AG10803 (cell line): ENCODE data around the gene KDM2A.

Experiments used
- DNase-seq: peaks from one replicate; pipeline ENCODE4 v3.0.0; 2010; ENCODE audit warnings: low read depth
- H3K4me3 ChIP-seq: 2 replicates; pipeline ENCODE4 v1.5.1; 2011; ENCODE audit warnings: mild to moderate bottlenecking, low read length, control low read depth
- TF ChIP-seq, protein P1 (sequence below): conservative IDR thresholded peaks from 2 replicates; pipeline ENCODE4 v1.5.1; 2011; ENCODE audit warnings: mild to moderate bottlenecking, low read length, control low read depth, inconsistent platforms

Gene KDM2A

DNA sequence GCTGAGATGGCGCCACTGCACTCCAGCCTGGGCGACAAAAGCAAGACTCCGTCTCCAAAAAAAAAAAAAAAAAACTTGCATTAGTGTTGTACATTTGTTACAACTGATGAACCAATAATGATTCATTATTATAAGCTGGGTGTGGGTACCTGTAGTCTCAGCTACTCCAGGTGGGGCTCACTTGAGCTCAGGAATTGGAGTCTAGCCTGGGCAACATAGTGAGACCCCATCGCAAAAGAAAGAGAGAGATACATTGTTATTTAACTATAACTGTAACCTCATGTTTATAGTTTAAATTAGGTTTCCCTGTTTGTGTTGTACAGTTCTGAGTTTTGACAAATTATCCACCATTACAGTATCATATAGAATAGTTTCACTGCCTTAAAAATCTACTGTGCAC is 38.6 kb downstream of the KDM2A start:
- no peak for DNase-seq
- TF ChIP-seq, protein P1, sequence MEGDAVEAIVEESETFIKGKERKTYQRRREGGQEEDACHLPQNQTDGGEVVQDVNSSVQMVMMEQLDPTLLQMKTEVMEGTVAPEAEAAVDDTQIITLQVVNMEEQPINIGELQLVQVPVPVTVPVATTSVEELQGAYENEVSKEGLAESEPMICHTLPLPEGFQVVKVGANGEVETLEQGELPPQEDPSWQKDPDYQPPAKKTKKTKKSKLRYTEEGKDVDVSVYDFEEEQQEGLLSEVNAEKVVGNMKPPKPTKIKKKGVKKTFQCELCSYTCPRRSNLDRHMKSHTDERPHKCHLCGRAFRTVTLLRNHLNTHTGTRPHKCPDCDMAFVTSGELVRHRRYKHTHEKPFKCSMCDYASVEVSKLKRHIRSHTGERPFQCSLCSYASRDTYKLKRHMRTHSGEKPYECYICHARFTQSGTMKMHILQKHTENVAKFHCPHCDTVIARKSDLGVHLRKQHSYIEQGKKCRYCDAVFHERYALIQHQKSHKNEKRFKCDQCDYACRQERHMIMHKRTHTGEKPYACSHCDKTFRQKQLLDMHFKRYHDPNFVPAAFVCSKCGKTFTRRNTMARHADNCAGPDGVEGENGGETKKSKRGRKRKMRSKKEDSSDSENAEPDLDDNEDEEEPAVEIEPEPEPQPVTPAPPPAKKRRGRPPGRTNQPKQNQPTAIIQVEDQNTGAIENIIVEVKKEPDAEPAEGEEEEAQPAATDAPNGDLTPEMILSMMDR: no peak
- H3K4me3 ChIP-seq: no peak overlapping the region

DNA sequence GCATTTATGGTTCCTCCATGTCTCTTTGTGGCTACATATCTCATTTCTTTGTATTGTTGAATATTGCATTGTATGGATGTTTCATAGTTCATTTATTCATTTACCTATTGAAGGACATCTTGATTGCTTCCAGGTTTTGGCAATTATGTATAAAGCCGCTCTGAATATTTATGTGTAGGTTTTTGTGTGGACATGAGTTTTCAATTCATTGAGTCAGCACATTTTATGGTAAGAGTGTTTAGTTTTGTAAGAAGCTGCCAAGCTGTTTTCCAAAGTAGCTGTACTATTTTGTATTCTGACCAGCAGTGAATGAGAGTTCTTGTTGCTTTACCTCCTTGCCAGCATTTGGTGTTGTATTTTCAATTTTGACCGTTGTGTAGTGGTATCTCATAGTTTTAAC is 39.2 kb downstream of the KDM2A start:
- no peak overlapping the region for H3K4me3 ChIP-seq
- peak; percentile 50 for DNase-seq
- TF ChIP-seq, protein P1: no peak

DNA sequence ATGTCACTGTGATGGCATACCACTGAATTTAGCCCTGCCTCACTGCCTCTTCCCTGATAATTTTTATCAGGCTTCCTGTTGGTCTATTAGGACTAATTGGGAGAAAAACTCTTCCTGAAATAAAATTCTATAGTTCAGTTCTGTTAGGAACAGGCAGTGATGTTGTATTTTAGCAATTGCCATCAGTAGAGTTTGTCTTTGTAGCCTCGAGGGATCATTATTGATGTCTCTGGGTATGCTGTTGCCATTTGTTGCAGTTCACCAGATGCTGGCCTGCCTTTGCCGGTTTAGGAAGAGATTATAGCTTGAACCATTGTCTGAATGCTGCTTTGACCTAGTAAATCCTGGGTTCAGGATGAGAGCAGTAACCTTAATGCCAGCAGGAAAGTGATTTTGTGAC is 41.0 kb downstream of the KDM2A start:
- TF ChIP-seq, protein P1: no peak
- DNase-seq: no peak
- H3K4me3 ChIP-seq: no peak overlapping the region

DNA sequence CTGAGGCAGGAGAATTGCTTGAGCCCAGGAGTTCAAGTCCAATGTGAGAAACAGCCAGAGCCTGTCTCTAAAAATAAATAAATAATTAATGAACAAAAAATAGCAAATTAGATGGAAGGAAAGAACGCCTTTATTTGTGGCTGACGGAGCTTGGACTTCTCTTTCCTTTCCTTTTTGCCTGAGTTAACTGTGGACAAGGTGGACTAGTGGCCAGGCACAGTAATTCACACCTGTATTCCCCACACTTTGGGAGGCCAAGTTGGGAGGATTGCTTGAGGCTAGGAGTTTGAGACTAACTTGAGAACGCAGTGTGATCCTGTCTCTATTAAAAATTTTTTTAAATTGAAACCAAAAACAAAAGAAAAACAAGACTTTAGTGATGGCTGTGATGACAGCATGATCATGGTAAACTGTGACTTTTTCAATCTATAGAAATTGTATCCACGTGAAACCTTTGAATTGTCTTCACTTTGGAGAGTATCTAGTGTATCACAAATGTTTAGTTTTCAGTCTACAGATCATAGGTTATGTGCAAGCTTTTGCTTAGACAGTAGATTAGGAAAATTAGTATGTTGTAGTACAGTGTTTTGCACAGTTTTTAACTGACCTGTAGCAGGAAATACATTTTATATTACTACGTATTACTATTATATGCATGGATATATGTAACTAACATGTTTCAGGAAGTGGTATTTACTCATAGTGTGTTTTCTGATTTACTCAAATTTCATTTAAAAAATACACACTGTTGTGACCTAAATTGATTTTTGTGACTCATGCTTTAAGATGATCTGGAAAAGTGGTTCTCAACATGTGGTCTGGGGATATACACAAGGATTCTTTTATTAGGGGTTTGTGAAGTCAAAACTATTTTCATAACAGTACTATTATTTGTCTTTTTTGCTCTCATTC is 42.1 kb downstream of the KDM2A start:
- DNase-seq: peak; percentile 13
- no peak overlapping the region for H3K4me3 ChIP-seq
- TF ChIP-seq, protein P1: no peak

DNA sequence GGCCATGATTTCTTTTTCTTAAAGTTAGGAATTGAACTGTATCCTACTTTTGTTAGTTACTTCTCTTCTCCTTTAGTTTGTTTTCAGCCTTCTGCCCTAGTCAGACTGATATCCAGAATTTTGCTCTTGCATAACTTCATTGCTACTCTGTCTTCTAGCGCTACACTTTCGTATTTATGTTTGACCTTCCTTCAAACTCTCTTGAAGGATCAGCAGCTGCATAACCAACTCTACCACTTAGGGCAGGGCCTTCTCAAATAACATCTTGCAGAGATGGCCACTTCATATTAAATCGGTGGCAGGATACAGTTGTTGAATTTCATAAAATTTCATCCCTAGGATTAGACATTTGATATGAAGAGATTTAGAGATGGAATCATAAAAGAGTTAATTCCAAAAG is 43.9 kb downstream of the KDM2A start:
- no peak overlapping the region for H3K4me3 ChIP-seq
- TF ChIP-seq, protein P1: no peak
- no peak for DNase-seq

DNA sequence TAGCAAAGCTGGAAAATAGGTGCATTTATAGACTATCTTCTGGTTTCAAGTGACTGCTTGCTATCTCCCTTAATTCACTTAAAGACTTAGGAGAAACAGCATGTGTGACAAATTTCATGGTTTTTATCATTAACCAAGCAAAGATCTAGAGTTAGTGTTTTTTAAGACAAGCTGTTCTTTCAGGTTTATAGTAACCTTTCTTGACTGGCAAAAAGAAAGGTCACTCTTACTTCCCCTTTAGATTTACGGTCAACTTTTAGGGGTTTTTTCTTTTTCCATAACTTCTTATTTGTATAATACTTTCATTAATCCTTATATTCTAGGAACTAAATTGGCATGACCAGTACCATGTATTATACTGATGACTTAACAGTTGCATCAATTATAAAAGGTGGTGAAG is 46.6 kb downstream of the KDM2A start:
- TF ChIP-seq, protein P1: no peak
- DNase-seq: no peak

DNA sequence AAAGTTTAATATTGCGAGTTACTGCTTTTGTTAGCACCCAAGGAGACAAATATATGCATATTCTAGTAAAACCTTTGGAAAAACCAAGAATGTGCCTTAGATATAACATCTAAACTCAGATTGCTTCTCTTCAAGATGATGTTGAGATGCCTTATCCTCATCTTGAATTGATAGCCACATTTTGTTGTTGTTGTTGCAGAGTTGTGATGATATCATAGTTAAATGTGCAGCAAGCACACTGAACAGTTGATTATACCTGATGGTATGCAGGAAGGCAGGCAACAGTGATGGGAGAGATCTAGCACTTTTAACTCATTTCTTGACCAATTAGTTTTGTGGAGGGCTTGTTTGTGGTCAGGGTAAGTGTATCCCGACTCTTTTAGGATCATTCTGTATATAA is 48.0 kb downstream of the KDM2A start:
- H3K4me3 ChIP-seq: no peak overlapping the region

More for the DNA sequence above, 46.6 kb downstream of the KDM2A start:
- H3K4me3 ChIP-seq: no peak overlapping the region

More for the DNA sequence above, 48.0 kb downstream of the KDM2A start:
- DNase-seq: peak; percentile 16
- TF ChIP-seq, protein P1: no peak
